ENCODE results near the gene FAM229B.
"Not testable (repeated sequence)": the region's sequence is repeated elsewhere in the genome, so short reads cannot be mapped to it uniquely, and the experiment has no call there.

The FAM229B gene

GRCh38 chr6:112049996-112050395 lies 37.4 kb upstream of the FAM229B start:
- DNase-seq (ENCODE audit: low spot score in 2 of 2): no peak
- in situ Hi-C loops (cut with MboI; ENCODE audit: low sequenced_read_pairs): loop anchor here (25.0 kb wide), 1 partner anchor 1013 kb away; no protein-coding TSS in a partner anchor
- Histone ChIP-seq H3K36me3 (replicated peaks) (no peaks in the 10 kb centered on the region), H3K9me3 (no peaks in the 10 kb centered on the region), H3K4me3 (no peak overlapping the region), H3K4me1 (no peaks in the 10 kb centered on the region), H3K27me3 (ENCODE audit: low read depth) (no peaks in the 10 kb centered on the region)

- no peaks in the 10 kb centered on the region for H3K36me3 ChIP-seq (replicated peaks)
- no peaks in the 10 kb centered on the region for H3K4me1 ChIP-seq
- in situ Hi-C loops (cut with MboI; ENCODE audit: low sequenced_read_pairs): no loop called here
- no peaks in the 10 kb centered on the region for H3K9me3 ChIP-seq
- no peak overlapping the region for H3K4me3 ChIP-seq
- no peaks in the 10 kb centered on the region for H3K27me3 ChIP-seq (ENCODE audit: low read depth)
- no peak for DNase-seq (ENCODE audit: low spot score in 2 of 2)
Observed at GRCh38 chr6:112050429-112050828, 37.0 kb upstream of the FAM229B start.

- H3K36me3 ChIP-seq (replicated peaks); H3K4me3 ChIP-seq; H3K27me3 ChIP-seq (ENCODE audit: low read depth); DNase-seq (ENCODE audit: low spot score in 2 of 2); H3K9me3 ChIP-seq; in situ Hi-C loops (cut with MboI; ENCODE audit: low sequenced_read_pairs); H3K4me1 ChIP-seq: not testable (repeated sequence)
Observed at GRCh38 chr6:112051251-112051740, 36.1 kb upstream of the FAM229B start.

DNA sequence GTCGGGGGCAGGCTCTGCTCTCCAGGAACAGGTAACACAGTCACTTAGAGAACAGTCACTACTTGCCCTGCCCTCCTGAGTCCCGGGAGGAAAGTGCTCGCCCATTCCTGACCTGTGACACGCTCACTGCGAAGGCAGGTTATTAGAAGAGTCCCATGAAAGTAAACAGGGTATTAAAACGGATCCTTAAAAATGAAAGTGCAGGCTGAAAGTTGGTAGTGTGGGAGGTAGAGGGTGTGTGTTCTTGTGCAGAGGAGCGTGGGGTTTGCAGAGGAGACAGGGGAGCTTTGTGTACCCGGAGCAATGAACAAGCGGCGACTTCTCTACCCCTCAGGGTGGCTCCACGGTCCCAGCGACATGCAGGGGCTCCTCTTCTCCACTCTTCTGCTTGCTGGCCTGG lies 33.4 kb upstream of the FAM229B start, which contains the start of gene CCN6:
TSS of gene CCN6 (plus strand) at position 104 of the 400 bp plus-strand sequence. CDS start at position 358, 254 bp downstream.
- no peak for DNase-seq (ENCODE audit: low spot score in 2 of 2)
- H3K9me3 ChIP-seq: no peaks in the 10 kb centered on the region
- H3K36me3 ChIP-seq (replicated peaks): no peaks in the 10 kb centered on the region
- in situ Hi-C loops (cut with MboI; ENCODE audit: low sequenced_read_pairs): no loop called here
- no peaks in the 10 kb centered on the region for H3K27me3 ChIP-seq (ENCODE audit: low read depth)
- no peak within 1 kb of the TSS for H3K4me3 ChIP-seq
- no peaks in the 10 kb centered on the region for H3K4me1 ChIP-seq

- DNase-seq (ENCODE audit: low spot score in 2 of 2): no peak
- Histone ChIP-seq H3K4me1 (no peaks in the 10 kb centered on the region), H3K4me3 (no peak overlapping the region), H3K36me3 (replicated peaks) (no peaks in the 10 kb centered on the region), H3K9me3 (no peaks in the 10 kb centered on the region), H3K27me3 (ENCODE audit: low read depth) (no peaks in the 10 kb centered on the region)
- in situ Hi-C loops (cut with MboI; ENCODE audit: low sequenced_read_pairs): no loop called here
Observed at GRCh38 chr6:112054555-112055190, 32.7 kb upstream of the FAM229B start.

- H3K4me1 ChIP-seq: no peaks in the 10 kb centered on the region
- H3K27me3 ChIP-seq (ENCODE audit: low read depth): no peaks in the 10 kb centered on the region
- DNase-seq (ENCODE audit: low spot score in 2 of 2): no peak
- H3K4me3 ChIP-seq: no peak overlapping the region
- H3K36me3 ChIP-seq (replicated peaks): no peaks in the 10 kb centered on the region
- H3K9me3 ChIP-seq: no peaks in the 10 kb centered on the region
- in situ Hi-C loops (cut with MboI; ENCODE audit: low sequenced_read_pairs): no loop called here
Observed at GRCh38 chr6:112058243-112059032, 29.0 kb upstream of the FAM229B start.

GRCh38 chr6:112061605-112062004 lies 25.8 kb upstream of the FAM229B start:
- no peak for DNase-seq (ENCODE audit: low spot score in 2 of 2)
- Histone ChIP-seq H3K36me3 (replicated peaks) (no peaks in the 10 kb centered on the region), H3K9me3 (no peaks in the 10 kb centered on the region), H3K27me3 (ENCODE audit: low read depth) (no peaks in the 10 kb centered on the region), H3K4me1 (no peaks in the 10 kb centered on the region), H3K4me3 (no peak overlapping the region)
- in situ Hi-C loops (cut with MboI; ENCODE audit: low sequenced_read_pairs): no loop called here

DNA sequence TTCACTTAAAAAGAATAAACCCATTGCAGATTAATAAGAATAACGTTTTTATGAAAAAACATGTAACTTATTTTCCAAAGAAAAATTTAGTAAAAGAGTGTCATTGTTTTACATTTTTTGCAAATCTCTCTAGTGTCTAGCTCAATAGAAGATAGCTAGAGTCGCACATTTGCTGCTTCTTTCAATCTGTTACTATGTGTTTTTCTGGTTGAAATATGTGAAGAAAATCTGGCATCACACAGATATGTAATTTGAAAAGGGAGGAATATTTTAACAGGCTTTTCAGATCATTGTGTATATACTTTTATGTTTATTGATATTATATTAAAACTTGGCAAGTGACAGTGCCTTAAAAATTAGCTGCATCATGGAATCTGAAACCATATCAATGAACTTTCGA lies 24.4 kb upstream of the FAM229B start:
- DNase-seq (ENCODE audit: low spot score in 2 of 2): no peak
- in situ Hi-C loops (cut with MboI; ENCODE audit: low sequenced_read_pairs): no loop called here
- Histone ChIP-seq H3K4me3 (no peak overlapping the region), H3K4me1 (no peaks in the 10 kb centered on the region), H3K27me3 (ENCODE audit: low read depth) (no peaks in the 10 kb centered on the region), H3K9me3 (no peaks in the 10 kb centered on the region), H3K36me3 (replicated peaks) (no peaks in the 10 kb centered on the region)

GRCh38 chr6:112065426-112065986 lies 21.9 kb upstream of the FAM229B start:
- no peak for DNase-seq (ENCODE audit: low spot score in 2 of 2)
- Histone ChIP-seq H3K9me3 (no peaks in the 10 kb centered on the region), H3K4me3 (no peak overlapping the region), H3K4me1 (no peaks in the 10 kb centered on the region), H3K36me3 (replicated peaks) (0 out of 2 replicates have a peak, but pooled peaks cover under 1% of the 10 kb centered on the region), H3K27me3 (ENCODE audit: low read depth) (no peaks in the 10 kb centered on the region)
- in situ Hi-C loops (cut with MboI; ENCODE audit: low sequenced_read_pairs): no loop called here

DNA sequence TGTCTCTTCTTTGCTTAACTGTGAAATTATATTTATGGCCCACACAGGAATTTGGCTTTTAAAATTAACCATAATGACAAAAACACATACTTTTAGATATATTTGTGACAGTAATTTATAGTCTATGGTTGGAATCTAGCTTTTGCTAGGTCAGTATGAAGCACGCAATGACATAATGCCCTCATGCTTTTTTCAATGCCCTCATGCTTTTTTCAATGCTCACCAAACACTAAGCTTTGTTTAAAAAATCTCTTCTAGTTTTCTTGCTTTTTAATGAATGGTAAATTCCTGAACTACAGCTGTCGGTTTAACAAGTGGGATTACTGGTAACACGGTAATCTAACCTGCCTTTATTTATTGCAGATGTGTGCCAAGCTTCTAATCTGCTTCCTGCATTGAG lies 20.8 kb upstream of the FAM229B start:
- no peaks in the 10 kb centered on the region for H3K4me1 ChIP-seq
- no peaks in the 10 kb centered on the region for H3K27me3 ChIP-seq (ENCODE audit: low read depth)
- no peaks in the 10 kb centered on the region for H3K9me3 ChIP-seq
- in situ Hi-C loops (cut with MboI; ENCODE audit: low sequenced_read_pairs): no loop called here
- peaks cover 7% of the 10 kb centered on the region; the same call in 1 of the 2 replicates for H3K36me3 ChIP-seq (replicated peaks)
- no peak overlapping the region for H3K4me3 ChIP-seq
- DNase-seq (ENCODE audit: low spot score in 2 of 2): no peak

DNA sequence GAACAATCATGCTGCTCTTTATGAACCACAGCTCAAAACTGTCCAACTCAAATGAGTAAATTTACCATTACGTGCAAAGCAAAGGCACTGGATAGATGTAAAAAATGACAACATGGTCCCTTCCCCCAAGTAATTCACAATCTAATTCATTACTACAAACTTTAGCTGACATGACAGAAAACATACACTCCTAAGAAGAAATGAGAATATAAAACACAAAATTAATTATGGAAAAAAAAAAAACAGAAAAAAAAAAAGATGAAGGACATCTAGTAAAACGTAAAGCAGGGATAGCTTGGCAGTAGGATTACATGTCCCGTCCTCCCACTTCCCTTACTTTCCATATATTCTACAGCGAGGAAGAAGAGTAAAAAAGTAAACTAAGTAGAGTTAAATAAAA lies 5.8 kb upstream of the FAM229B start:
- Histone ChIP-seq H3K9me3 (no peaks in the 10 kb centered on the region), H3K36me3 (replicated peaks) (peaks cover 22% of the 10 kb centered on the region), H3K4me3 (no peak overlapping the region), H3K27me3 (ENCODE audit: low read depth) (no peaks in the 10 kb centered on the region), H3K4me1 (peaks cover 3% of the 10 kb centered on the region)
- in situ Hi-C loops (cut with MboI; ENCODE audit: low sequenced_read_pairs): no loop called here
- DNase-seq (ENCODE audit: low spot score in 2 of 2): no peak

DNA sequence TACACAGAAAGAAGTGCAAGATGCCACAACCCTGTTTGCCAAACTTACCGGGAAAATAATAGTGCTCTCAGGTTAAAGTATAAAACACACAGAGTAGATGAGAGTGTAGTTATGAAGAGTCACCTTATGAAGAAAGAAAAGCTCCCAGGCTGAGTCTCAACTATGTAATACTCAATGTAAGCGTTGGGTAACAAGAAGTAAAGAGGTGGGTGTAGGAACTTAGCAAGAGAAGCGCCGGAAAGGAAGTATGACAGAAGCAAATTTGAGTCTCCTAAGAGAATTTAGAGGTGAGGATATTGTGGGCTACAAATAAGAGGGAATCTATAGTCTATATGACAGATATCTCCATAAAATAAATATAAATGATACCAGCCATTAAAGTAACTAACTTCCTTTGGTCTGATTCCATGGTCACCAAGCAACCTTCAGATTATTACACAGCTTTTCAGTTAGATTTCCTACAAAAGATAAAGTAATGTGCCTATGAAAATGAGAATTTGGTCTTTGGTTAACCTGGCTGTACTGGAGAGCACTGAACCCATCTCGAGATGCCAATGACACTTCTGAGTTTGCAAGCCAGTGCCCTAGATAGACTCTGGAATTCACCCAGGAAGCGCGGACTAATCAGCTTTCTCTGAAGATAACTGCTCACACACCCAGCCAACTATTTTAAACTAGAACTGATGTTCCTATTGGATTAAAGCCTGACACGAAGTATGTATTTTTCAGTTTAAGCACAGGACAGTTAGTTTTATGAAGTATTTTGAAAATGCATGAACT lies 1.9 kb upstream of the FAM229B start:
- Histone ChIP-seq H3K4me3 (no peak overlapping the region), H3K9me3 (no peaks in the 10 kb centered on the region), H3K27me3 (ENCODE audit: low read depth) (no peaks in the 10 kb centered on the region), H3K4me1 (peaks cover 8% of the 10 kb centered on the region), H3K36me3 (replicated peaks) (peaks cover 14% of the 10 kb centered on the region)
- in situ Hi-C loops (cut with MboI; ENCODE audit: low sequenced_read_pairs): no loop called here
- DNase-seq (ENCODE audit: low spot score in 2 of 2): no peak

GRCh38 chr6:112086744-112087135 lies 651 bp upstream of the FAM229B start:
- H3K4me1 ChIP-seq: peaks cover 8% of the 10 kb centered on the region
- H3K9me3 ChIP-seq: no peaks in the 10 kb centered on the region
- peaks cover 6% of the 10 kb centered on the region for H3K36me3 ChIP-seq (replicated peaks)
- H3K4me3 ChIP-seq: peak overlapping the region; percentile 71
- in situ Hi-C loops (cut with MboI; ENCODE audit: low sequenced_read_pairs): no loop called here
- H3K27me3 ChIP-seq (ENCODE audit: low read depth): peaks cover 8% of the 10 kb centered on the region
- peak in 1 of 2 experiments; percentile 65 for DNase-seq (ENCODE audit: low spot score in 2 of 2)

All from HAP-1 (cell line).